K562 (cell line): ENCODE results near the gene ZDHHC11. TPM values are rescaled to one million over a fixed set of nuclear protein-coding genes. Genes with fewer than 3 reads are reported as not detected.

Source experiments
- ATAC-seq: fragments of 200-7000 bp; cut with Tn5 transposase; 3 replicates; pipeline ENCODE4 v1.9.1; 2020; ENCODE audit warnings: moderate library complexity
- BruUV-seq: library from RNA; stranded (reverse); fragments of 400-500 nt; replicated peaks from 2 replicates; lab custom pipeline; 2021; lab: Mats Ljungman, UMichigan
- CTCF ChIA-PET: fragments of 300-600 bp; formaldehyde crosslinking; extraction: SDS; loops from one replicate; lab custom pipeline; 2021; ENCODE audit warnings: low intra/inter-chr PET ratio; lab: Yijun Ruan, JAX
- POLR2A ChIA-PET: fragments of 300-600, 350-650 bp; sonication (Branson Sonifier 250); formaldehyde crosslinking; extraction: SDS; loops from one replicate; lab custom pipeline; 2021; ENCODE audit warnings: antibody characterized with exemption, inconsistent platforms; lab: Yijun Ruan, JAX
- DNase-seq, 4 experiments: peaks; one replicate each; pipeline versions ENCODE4 v3.0.0 to v3.0.0-alpha.2; 2011 to 2018; ENCODE audit warnings: low spot score in 3 of 4, mixed read lengths in 3 of 4; ENCODE audit errors: extremely low read depth in 1 of 4
- FAIRE-seq: peaks from 2 replicates; lab custom pipeline; 2011; peaks lifted over from hg19 to GRCh38; lab: Jason Lieb, UNC
- H2AFZ ChIP-seq: 2 replicates; pipeline ENCODE4 v1.6.0; 2011; ENCODE audit warnings: low read depth, low read length, control low read depth, inconsistent platforms
- H3K27ac ChIP-seq: fragments of 200-600 bp; 3 replicates; pipeline ENCODE4 v1.8.0; 2011; ENCODE audit warnings: low read depth, mild to moderate bottlenecking, control low read depth, inconsistent platforms, low read length, moderate library complexity, mixed read lengths; ENCODE audit errors: extremely low read depth
- H3K27me3 ChIP-seq, 2 experiments: fragments of 300-600 bp in 1 of 2; 2 replicates in 1 of 2; 3 replicates in 1 of 2; pipeline versions ENCODE4 v1.6.0 to v1.8.0; 2011; ENCODE audit warnings: inconsistent platforms in 2 of 2, low read length in 2 of 2, mild to moderate bottlenecking in 1 of 2, mixed read lengths in 1 of 2, moderate library complexity in 1 of 2; ENCODE audit not compliant: control insufficient read depth in 2 of 2, insufficient read depth in 2 of 2
- H3K36me3 ChIP-seq: fragments of 300-600 bp; 3 replicates; pipeline ENCODE4 v1.8.0; 2011; ENCODE audit warnings: mild to moderate bottlenecking, low read length, inconsistent platforms; ENCODE audit not compliant: control insufficient read depth, insufficient read depth
- H3K4me1 ChIP-seq, 2 experiments: fragments of 200-600 bp in 1 of 2; replicated peaks in 1 of 2; 2 replicates in 1 of 2; 3 replicates in 1 of 2; pipeline versions ENCODE4 v1.5.1 to v1.8.0; 2011; ENCODE audit warnings: inconsistent platforms in 2 of 2, low read length in 2 of 2, mild to moderate bottlenecking in 1 of 2, mixed read lengths in 1 of 2, moderate library complexity in 1 of 2; ENCODE audit not compliant: control insufficient read depth in 2 of 2, insufficient read depth in 2 of 2
- H3K4me2 ChIP-seq: 2 replicates; pipeline ENCODE4 v1.6.1; 2011; ENCODE audit warnings: low read length, control low read depth, inconsistent platforms, mixed read lengths; ENCODE audit not compliant: insufficient read depth
- H3K4me3 ChIP-seq: fragments of 200-600 bp; sonication (generic), shearing (Covaris generic); 2 replicates; pipeline ENCODE4 v1.5.1; 2016; ENCODE audit warnings: control low read depth, inconsistent platforms
- H3K79me2 ChIP-seq: fragments of 200-600 bp; 3 replicates; pipeline ENCODE4 v1.8.0; 2011; ENCODE audit warnings: low read length, inconsistent platforms; ENCODE audit not compliant: control insufficient read depth, insufficient read depth
- H3K9ac ChIP-seq, 2 experiments: 2 replicates each; pipeline versions ENCODE4 v1.6.0 to v1.6.1; 2011; ENCODE audit warnings: low read depth in 2 of 2, low read length in 2 of 2, control low read depth in 1 of 2, inconsistent platforms in 1 of 2, mild to moderate bottlenecking in 1 of 2, mixed read lengths in 1 of 2; ENCODE audit not compliant: insufficient read depth in 1 of 2
- H3K9me1 ChIP-seq: one replicate; pipeline ENCODE4 v1.6.0; 2011; ENCODE audit warnings: inconsistent platforms, mild to moderate bottlenecking, low read length, moderate library complexity; ENCODE audit not compliant: control insufficient read depth, insufficient read depth
- H3K9me3 ChIP-seq: replicated peaks from 2 replicates; pipeline ENCODE4 v1.5.1; 2011; ENCODE audit warnings: low read depth, low read length, inconsistent platforms; ENCODE audit not compliant: control insufficient read depth, insufficient read depth
- H4K20me1 ChIP-seq: replicated peaks from 2 replicates; pipeline ENCODE4 v1.6.1; 2011; ENCODE audit warnings: low read length, inconsistent platforms, mixed read lengths; ENCODE audit not compliant: control insufficient read depth, insufficient read depth
- CBFA2T2 ChIP-seq: fragments of 450-650 bp; conservative IDR thresholded peaks from 2 replicates; pipeline ENCODE4 v1.6.1; 2017; ENCODE audit warnings: mild to moderate bottlenecking
- CHD2 ChIP-seq: IDR thresholded peaks from 2 replicates; pipeline ENCODE4 v1.6.1; 2011; ENCODE audit warnings: low read depth, low read length
- CHD4 ChIP-seq: fragments of 200-600 bp; sonication (generic); IDR thresholded peaks from 3 replicates; pipeline ENCODE4 v1.6.1; 2012; ENCODE audit warnings: low read depth, mild to moderate bottlenecking, mixed read lengths, low read length, inconsistent platforms; ENCODE audit not compliant: insufficient read depth, insufficient replicate concordance, poor library complexity, severe bottlenecking
- EZH2 ChIP-seq: IDR thresholded peaks from 2 replicates; pipeline ENCODE4 v1.6.1; 2012; ENCODE audit warnings: low read depth, mild to moderate bottlenecking, inconsistent platforms, low read length, borderline replicate concordance
- FOXA1 ChIP-seq: fragments of 450-650 bp; IDR thresholded peaks from 2 replicates; pipeline ENCODE4 v1.6.1; 2016; ENCODE audit warnings: mild to moderate bottlenecking, borderline replicate concordance
- FOXK1 ChIP-seq: sonication (generic); formaldehyde crosslinking; IDR thresholded peaks from 2 replicates; pipeline ENCODE4 v1.8.0; 2022; ENCODE audit warnings: missing genetic modification reagents, mild to moderate bottlenecking, borderline replicate concordance
- GTF2F1 ChIP-seq: IDR thresholded peaks from 2 replicates; pipeline ENCODE4 v1.6.1; 2011; ENCODE audit warnings: low read depth, low read length, improper control_type of control experiment
- HIVEP1 ChIP-seq: fragments of 250-450 bp; sonication (Bioruptor Pico); IDR thresholded peaks from 2 replicates; pipeline ENCODE4 v1.4.0; 2020; ENCODE audit warnings: mild to moderate bottlenecking
- LEF1 ChIP-seq: fragments of 450-650 bp; IDR thresholded peaks from 2 replicates; pipeline ENCODE4 v1.6.1; 2016; ENCODE audit warnings: mild to moderate bottlenecking
- POU5F1 ChIP-seq: fragments of 150-350 bp; IDR thresholded peaks from 2 replicates; pipeline ENCODE4 v1.6.1; 2014; ENCODE audit warnings: borderline replicate concordance, low read length, low read depth, mild to moderate bottlenecking; ENCODE audit not compliant: partially characterized antibody
- PTTG1 ChIP-seq: fragments of 450-650 bp; IDR thresholded peaks from 2 replicates; pipeline ENCODE4 v1.6.1; 2016; ENCODE audit warnings: low read depth, mild to moderate bottlenecking, missing genetic modification characterization, missing compliant biosample characterization
- THRB ChIP-seq: fragments of 450-650 bp; formaldehyde crosslinking; conservative IDR thresholded peaks from 2 replicates; pipeline ENCODE4 v1.4.0; 2022; ENCODE audit warnings: mild to moderate bottlenecking, missing genetic modification characterization
- ZFP1 ChIP-seq: fragments of 450-650 bp; formaldehyde crosslinking; IDR thresholded peaks from 2 replicates; pipeline ENCODE4 v1.4.0; 2020; ENCODE audit warnings: mild to moderate bottlenecking, mixed read lengths
- ZNF408 ChIP-seq: fragments of 250-450 bp; sonication (Bioruptor Pico); IDR thresholded peaks from 2 replicates; pipeline ENCODE4 v1.4.0; 2020; ENCODE audit warnings: low read depth, mild to moderate bottlenecking, moderate library complexity
- WGBS: fragments of 100-300 bp; shearing (Covaris generic); methylation state at CpG from one replicate; pipeline ENCODE4 v1.1.6; 2016; ENCODE audit warnings: low coverage, mixed read lengths; ENCODE audit not compliant: insufficient coverage; ENCODE audit errors: missing lambda C conversion rate; 5-methylcytosine and 5-hydroxymethylcytosine counted together
- in situ Hi-C: fragments of 300-500 bp; cut with MboI; formaldehyde crosslinking; loops from 4 replicates; pipeline ENCODE4 v1.15.0; 2018; ENCODE audit warnings: inconsistent platforms, mixed read lengths
- intact Hi-C: fragments of 100-400 bp; cut with micrococcal nuclease; formaldehyde crosslinking; loops from 2 replicates; pipeline ENCODE4 v1.14.2; 2022
- polyA plus RNA-seq, 8 experiments: library from polyadenylated mRNA; depleted of rRNA in 4 of 8; stranded (reverse) in 5 of 8; unstranded in 3 of 8; fragments of >200 nt; fragmentation: Nextera tagmentation in 2 of 8; fragmentation: Illumina TruSeq in 1 of 8; extraction: Ambion mirVana in 2 of 8; extraction: Trizol in 1 of 8; gene quantifications; 2 replicates each; pipeline versions ENCODE4 v1.2.1 to v1.2.3, GENCODE V29; 2011 to 2014; ENCODE audit warnings: inconsistent platforms in 1 of 8, missing spikeins in 1 of 8
- total RNA-seq, 7 experiments: library from RNA; depleted of rRNA in 6 of 7; stranded (reverse); fragments of >200 nt in 6 of 7; fragmentation: Illumina TruSeq in 2 of 7; extraction: Trizol in 2 of 7; gene quantifications; 2 replicates each; pipeline versions ENCODE4 v1.2.1 to v1.2.3, GENCODE V29; 2011 to 2021; ENCODE audit warnings: low replicate concordance in 1 of 7
- TF ChIP-seq, protein P1 (sequence below): IDR thresholded peaks from 2 replicates; pipeline ENCODE4 v1.6.1; 2016; ENCODE audit warnings: missing genetic modification characterization, missing compliant biosample characterization
- TF ChIP-seq, protein P2 (sequence below): fragments of 450-650 bp; IDR thresholded peaks from 2 replicates; pipeline ENCODE4 v1.7.1; 2018; ENCODE audit warnings: mild to moderate bottlenecking, low read depth; ENCODE audit not compliant: partially characterized antibody
- TF ChIP-seq, protein P3 (sequence below): sonication (generic); formaldehyde crosslinking; IDR thresholded peaks from 2 replicates; pipeline ENCODE4 v1.8.0; 2022; ENCODE audit warnings: missing genetic modification reagents, mild to moderate bottlenecking, borderline replicate concordance

ZDHHC11 gene
- total and polyA plus RNA-seq, 9 of the 15 experiments (the other 6 are each of a cell fraction or from before 2014, with no cell fraction given) = 0.07 to 2.3 (median 0.52) TPM

- Histone ChIP-seq H3K27ac (no peak overlapping the region), H3K27me3 (peaks cover 24 to 68% of the 10 kb centered on the region in 2 experiments; a peak in 4 of 5 replicates), H3K79me2 (no peaks in the 10 kb centered on the region), H3K36me3 (no peaks in the 10 kb centered on the region), H3K9me3 (no peaks in the 10 kb centered on the region), H3K9ac (no peak overlapping the region), H4K20me1 (peaks cover 13% of the 10 kb centered on the region), H3K4me3 (no peak overlapping the region), H3K4me1 (peaks cover 0 to 30% of the 10 kb centered on the region in 2 experiments; a peak in 2 of 5 replicates), H3K4me2 (no peak overlapping the region), H3K9me1 (no peaks in the 10 kb centered on the region), H2AFZ (no peak overlapping the region)
- no peak for ATAC-seq
- ChIA-PET CTCF (no interaction called here), POLR2A (no interaction called here)
- no peak for DNase-seq
- no peak for FAIRE-seq
- intact Hi-C loops (no loop called here), in situ Hi-C loops (no loop called here)
- WGBS = 1% methylated on average over 5 of the region's 5 CpGs
- no TSS peak for BruUV-seq
- TF ChIP-seq, protein P1, sequence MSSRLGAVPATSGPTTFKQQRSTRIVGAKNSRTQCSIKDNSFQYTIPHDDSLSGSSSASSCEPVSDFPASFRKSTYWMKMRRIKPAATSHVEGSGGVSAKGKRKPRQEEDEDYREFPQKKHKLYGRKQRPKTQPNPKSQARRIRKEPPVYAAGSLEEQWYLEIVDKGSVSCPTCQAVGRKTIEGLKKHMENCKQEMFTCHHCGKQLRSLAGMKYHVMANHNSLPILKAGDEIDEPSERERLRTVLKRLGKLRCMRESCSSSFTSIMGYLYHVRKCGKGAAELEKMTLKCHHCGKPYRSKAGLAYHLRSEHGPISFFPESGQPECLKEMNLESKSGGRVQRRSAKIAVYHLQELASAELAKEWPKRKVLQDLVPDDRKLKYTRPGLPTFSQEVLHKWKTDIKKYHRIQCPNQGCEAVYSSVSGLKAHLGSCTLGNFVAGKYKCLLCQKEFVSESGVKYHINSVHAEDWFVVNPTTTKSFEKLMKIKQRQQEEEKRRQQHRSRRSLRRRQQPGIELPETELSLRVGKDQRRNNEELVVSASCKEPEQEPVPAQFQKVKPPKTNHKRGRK (tag) = no peak
- TF ChIP-seq GTF2F1 (no peak), CHD4 (no peak), POU5F1 (no peak), LEF1 (no peak), ZNF408 (CRISPR knock-in tag) (no peak), ZFP1 (CRISPR knock-in tag) (no peak), FOXK1 (CRISPR knock-in tag) (no peak), PTTG1 (tag) (no peak), THRB (no peak), CHD2 (no peak), CBFA2T2 (no peak), EZH2 (no peak), FOXA1 (no peak), HIVEP1 (CRISPR knock-in tag) (no peak)
- TF ChIP-seq, protein P2, sequence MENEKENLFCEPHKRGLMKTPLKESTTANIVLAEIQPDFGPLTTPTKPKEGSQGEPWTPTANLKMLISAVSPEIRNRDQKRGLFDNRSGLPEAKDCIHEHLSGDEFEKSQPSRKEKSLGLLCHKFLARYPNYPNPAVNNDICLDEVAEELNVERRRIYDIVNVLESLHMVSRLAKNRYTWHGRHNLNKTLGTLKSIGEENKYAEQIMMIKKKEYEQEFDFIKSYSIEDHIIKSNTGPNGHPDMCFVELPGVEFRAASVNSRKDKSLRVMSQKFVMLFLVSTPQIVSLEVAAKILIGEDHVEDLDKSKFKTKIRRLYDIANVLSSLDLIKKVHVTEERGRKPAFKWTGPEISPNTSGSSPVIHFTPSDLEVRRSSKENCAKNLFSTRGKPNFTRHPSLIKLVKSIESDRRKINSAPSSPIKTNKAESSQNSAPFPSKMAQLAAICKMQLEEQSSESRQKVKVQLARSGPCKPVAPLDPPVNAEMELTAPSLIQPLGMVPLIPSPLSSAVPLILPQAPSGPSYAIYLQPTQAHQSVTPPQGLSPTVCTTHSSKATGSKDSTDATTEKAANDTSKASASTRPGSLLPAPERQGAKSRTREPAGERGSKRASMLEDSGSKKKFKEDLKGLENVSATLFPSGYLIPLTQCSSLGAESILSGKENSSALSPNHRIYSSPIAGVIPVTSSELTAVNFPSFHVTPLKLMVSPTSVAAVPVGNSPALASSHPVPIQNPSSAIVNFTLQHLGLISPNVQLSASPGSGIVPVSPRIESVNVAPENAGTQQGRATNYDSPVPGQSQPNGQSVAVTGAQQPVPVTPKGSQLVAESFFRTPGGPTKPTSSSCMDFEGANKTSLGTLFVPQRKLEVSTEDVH = no peak
- TF ChIP-seq, protein P3, sequence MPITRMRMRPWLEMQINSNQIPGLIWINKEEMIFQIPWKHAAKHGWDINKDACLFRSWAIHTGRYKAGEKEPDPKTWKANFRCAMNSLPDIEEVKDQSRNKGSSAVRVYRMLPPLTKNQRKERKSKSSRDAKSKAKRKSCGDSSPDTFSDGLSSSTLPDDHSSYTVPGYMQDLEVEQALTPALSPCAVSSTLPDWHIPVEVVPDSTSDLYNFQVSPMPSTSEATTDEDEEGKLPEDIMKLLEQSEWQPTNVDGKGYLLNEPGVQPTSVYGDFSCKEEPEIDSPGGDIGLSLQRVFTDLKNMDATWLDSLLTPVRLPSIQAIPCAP = no peak
Observed at GRCh38 chr5:763397-763796, 87.4 kb downstream of the ZDHHC11 start.
